Fibroblast of lung (primary cell): ENCODE measurements around the gene LRRC8C.

Experiments
- CTCF ChIP-seq, 2 donors: IDR thresholded peaks in 1 of 2; conservative IDR thresholded peaks in 1 of 2; 1 replicate in 1 of 2; 2 replicates in 1 of 2; pipeline ENCODE4 v1.5.1; 2011 to 2012; ENCODE audit warnings: low read length in 2 of 2, control low read depth in 1 of 2, inconsistent platforms in 1 of 2, low read depth in 1 of 2, mild to moderate bottlenecking in 1 of 2
- EZH2 ChIP-seq: IDR thresholded peaks from 2 replicates; pipeline ENCODE4 v1.5.1; 2012; ENCODE audit warnings: low read length, control low read depth, mild to moderate bottlenecking; ENCODE audit errors: missing control alignments

- TF ChIP-seq CTCF (conservative IDR thresholded peaks at IDR 0.05 in 1 of 2, IDR thresholded peaks at IDR 0.05 in 1 of 2; ENCODE audit: low read depth in 1 of 2, low read length in 2 of 2) (no peak), EZH2 (no peak)
These were observed 25.0 kb downstream of the LRRC8C start for GRCh38 chr1:89657886-89658285.
